GM23248 (cell line): ENCODE measurements around the gene PLA2R1.

Experiments
- EZH2 ChIP-seq: fragments of 200-600 bp; sonication (generic); IDR thresholded peaks from 2 replicates; pipeline ENCODE4 v1.6.1; 2018; ENCODE audit warnings: antibody characterized with exemption, mild to moderate bottlenecking; ENCODE audit not compliant: insufficient read depth, poor library complexity, severe bottlenecking
- EZH2phosphoT487 ChIP-seq: fragments of 200-600 bp; sonication (generic); IDR thresholded peaks from 2 replicates; pipeline ENCODE4 v1.6.1; 2018; ENCODE audit warnings: antibody characterized with exemption, moderate library complexity, mild to moderate bottlenecking, low read depth; ENCODE audit not compliant: insufficient read depth

GRCh38 chr2:160042054-160042453, 20.4 kb downstream of the PLA2R1 start:
- no peak for TF ChIP-seq EZH2
- TF ChIP-seq EZH2phosphoT487 = no peak
